C4-2B (cell line): ENCODE measurements around the gene GABARAPL2.

ENCODE experiments used
- ZFX ChIP-seq: fragments of 450-650 bp; IDR thresholded peaks from 2 replicates; pipeline ENCODE4 v1.6.1; 2017
- TF ChIP-seq, protein P1 (sequence below): fragments of 450-650 bp; conservative IDR thresholded peaks from 2 replicates; pipeline ENCODE4 v1.5.1; 2017; ENCODE audit warnings: mild to moderate bottlenecking

DNA sequence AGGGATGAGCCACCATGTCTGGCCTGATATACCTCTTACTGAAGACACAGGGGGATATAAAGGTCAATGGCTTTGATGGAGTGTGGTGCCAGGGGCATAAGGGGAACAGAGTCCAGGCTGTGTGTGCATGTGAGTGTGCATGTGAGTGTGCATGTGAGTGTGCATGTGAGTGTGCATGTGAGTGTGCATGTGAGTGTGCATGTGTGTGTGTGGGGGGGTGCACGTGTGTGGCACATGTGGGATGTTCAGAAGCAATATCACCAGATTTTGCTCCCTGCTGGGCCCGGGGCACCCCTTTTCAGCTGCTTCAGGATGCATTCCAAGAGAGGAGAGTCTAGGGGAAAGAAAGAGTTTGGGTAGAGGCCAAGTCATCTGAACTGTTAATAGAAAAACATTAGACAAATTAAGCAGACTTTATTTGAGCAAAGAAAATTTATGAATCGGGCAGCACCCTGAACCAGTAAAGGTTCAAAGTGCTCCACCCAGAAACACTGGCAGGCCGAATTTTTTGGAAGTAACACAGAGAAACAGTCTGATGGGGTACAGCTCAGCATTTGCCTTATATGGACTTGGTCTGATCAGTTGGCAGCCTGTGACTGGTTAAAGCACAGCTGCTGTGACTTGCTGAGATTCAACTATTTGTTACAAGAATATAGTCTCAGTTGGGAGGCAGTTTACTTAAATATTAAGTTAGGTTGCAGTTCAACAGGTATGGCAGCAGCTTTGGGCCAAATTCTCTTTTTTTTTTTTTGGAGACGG lies 40.0 kb upstream of the GABARAPL2 start:
- TF ChIP-seq, protein P1, sequence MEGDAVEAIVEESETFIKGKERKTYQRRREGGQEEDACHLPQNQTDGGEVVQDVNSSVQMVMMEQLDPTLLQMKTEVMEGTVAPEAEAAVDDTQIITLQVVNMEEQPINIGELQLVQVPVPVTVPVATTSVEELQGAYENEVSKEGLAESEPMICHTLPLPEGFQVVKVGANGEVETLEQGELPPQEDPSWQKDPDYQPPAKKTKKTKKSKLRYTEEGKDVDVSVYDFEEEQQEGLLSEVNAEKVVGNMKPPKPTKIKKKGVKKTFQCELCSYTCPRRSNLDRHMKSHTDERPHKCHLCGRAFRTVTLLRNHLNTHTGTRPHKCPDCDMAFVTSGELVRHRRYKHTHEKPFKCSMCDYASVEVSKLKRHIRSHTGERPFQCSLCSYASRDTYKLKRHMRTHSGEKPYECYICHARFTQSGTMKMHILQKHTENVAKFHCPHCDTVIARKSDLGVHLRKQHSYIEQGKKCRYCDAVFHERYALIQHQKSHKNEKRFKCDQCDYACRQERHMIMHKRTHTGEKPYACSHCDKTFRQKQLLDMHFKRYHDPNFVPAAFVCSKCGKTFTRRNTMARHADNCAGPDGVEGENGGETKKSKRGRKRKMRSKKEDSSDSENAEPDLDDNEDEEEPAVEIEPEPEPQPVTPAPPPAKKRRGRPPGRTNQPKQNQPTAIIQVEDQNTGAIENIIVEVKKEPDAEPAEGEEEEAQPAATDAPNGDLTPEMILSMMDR, result no peak
- TF ChIP-seq ZFX, result no peak
